NCI-H2196 treated with DMSO at 0.1 percent for 48 hours (cell line): ENCODE results near the gene MLEC.

Experiments used
- DNase-seq: peaks from one replicate; lab custom pipeline; 2025; ENCODE audit not compliant: unreplicated experiment; lab: John Stamatoyannopoulos, UW

Gene MLEC

DNA sequence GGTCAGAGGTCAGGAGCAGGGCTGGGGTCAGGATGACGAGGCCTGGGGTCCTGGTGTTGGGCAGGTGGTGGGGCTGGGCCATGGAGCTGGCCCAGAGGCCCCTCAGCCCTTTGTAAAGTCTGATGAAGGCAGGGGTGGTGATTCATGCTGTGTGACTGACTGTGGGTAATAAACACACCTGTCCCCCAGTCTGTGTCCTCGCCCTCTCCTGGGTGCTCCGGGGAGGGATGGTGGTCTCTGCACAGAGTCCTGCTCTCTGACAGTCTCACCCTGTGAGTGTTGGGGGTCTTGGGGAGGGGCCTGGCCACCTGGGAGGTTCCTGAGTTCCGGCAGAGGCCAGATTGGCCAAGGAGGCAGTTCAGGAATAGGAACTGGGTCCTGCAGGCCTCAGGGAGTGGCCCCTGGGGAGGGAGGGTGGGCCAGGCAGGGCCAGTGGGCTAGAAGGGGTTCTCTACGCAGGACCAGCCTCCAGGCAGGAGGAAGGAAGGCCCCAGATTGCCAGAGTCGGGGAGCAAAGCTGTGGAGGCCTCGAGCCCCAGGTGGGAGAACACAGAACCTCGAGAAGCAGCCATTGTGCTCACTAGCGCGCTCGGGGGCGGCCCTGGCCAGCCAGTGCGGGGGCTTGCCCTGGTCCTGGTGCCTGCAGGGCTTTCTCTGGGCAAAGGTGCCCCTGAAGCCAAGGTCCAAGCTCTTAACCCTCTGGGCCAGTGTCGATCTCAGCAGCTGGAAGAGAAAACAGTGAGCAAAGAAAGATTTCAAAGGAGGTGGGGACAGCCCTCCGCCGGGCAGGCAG is 53.1 kb downstream of the MLEC start:
- no peak for DNase-seq

DNA sequence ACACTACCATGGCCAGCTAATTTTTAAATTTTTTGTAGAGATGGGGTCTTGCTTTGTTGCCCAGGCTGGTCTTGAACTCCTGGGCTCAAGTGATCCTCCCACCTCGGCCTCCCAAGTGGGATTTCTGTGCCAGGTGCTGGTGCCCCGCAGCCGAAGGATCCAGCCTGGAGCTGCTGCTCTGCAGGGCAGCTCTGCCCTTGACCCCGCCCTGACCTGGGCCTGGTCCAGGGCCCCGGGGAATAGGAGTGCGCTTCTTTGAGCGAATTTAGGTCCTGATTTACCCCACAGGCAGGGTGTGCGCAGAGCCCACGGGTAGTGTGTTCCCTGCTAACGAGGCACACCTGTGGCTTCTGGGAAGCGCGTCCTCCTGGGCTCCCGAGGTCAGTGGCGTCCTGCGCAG is 53.9 kb downstream of the MLEC start:
- no peak for DNase-seq

DNA sequence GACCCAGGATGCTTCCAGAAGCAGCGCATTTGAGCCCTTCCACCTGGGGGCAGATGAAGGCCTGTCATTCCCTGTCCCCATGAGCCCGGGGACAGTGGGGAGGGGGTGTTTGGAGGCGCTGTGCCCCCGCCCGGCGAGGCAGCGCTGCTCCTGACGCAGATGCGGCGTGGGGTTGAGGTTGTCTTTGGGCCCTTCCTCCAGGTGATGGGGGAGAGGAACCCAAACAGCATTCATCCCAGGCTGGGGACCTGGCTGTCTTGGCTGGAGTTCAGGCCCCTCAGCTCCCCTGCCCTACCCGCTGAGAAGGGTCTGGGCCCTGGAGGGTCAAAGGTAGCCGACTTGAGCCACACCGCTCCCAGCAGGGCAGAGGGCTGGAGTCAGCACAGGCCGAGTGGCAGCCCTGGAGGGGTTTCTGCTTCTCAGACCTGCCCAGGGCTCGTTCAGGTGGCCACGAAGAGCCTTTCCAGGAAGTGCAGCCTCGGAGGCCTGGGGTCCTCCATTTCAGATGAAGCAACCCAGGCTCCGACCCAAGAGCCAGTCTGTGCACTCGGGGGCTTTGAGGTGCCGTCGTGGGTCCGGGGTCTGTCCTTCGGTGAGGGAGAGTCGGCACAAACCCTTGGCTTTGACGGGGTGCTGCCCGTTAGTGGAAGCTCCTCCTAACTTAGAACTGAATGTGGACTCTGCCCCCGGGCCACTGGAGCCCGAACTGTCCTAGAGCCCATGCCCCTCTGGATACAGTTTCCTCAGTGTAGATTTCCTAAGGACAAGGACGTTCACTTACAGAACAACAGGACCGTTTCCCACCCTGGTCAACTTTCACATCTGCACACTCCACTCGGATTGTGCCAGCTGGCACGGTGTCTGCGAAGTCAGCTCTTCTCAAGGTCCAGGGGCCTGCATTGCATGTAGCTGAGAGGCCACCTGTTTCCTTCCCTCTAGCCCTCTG is 54.8 kb downstream of the MLEC start:
- DNase-seq: no peak

DNA sequence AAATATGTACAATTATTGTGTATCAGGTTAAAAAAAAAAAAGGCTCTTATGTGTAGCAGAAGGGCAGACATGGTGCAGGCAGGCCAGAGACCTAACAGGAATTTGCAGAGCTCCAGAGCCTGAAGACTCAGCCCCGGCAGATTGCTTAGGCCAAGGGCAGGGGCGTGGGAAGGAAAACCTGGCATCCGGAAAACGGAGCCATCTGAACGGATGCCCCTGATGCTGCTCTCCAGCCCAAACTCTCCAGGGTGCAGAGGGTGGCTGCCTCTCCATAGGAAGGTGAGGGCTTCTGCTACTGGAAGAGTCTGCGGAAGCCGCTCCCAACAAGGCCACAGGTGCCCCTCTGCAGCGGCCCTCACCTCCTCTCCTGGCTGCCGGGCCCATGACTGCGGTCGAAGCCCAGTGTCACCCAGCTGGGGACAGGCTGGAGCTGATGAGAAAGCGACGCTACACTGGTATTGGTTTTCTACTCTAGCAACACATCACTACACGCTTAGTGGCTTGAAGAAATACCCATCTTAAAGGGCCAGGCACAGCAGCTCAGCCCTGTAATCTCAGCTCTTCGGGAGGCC is 58.1 kb downstream of the MLEC start:
- no peak for DNase-seq

DNA sequence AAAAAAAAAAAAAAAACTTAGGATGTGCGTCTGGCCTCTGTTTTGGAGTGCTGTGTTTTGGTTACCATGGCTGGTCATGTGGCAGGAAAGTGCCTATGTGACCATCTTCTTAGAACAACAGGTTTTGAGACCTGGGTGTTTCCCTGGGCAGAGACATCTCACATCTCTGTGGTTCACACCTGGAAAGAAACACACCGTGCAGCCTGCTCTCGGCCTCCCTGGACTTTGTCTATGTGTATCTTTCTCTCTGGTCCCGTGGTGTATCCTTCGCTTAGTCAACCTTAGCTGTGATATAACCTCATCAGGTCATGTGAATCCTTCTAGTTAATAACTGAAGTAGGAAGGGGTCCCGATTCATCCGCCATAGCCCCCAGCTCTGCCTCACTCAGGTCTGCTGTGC is 61.3 kb downstream of the MLEC start:
- DNase-seq: no peak

DNA sequence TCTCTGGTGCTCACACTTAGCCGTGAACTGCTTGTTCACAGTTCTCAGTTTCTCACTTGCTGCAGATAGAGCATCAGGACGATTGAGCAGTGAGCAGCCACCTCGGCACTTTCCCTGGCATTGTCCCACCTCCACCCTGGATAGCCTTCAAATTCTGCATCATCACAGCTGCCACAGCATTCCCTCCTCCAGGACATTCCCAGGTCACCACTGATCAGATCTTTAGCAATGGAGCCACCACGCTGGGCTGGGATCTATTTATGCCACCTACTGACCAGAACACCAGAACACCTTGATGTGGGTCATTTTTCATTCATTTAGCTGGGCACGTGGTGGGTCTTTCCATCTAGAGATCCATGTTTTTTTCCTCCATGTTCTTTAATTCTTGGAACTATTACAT is 62.3 kb downstream of the MLEC start:
- DNase-seq: no peak

DNA sequence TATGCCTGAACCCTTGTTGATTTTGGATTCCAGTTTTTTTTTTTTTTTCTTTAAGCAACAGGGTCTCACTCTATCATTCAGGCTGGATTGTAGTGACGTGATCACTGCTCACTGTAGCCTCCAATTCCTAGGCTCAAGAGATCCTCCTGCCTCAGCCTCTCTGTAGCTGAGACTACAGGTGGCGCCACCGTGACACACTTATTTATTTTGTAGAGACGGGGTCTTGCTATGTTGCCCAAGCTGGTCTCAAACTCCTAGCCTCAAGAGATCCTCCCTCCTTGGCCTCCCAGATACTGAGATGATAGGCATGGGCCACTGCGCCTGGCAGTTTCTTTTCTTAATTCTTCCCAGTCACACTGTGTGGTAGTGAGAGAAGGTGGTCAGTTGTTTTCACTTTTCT is 63.9 kb downstream of the MLEC start:
- no peak for DNase-seq

DNA sequence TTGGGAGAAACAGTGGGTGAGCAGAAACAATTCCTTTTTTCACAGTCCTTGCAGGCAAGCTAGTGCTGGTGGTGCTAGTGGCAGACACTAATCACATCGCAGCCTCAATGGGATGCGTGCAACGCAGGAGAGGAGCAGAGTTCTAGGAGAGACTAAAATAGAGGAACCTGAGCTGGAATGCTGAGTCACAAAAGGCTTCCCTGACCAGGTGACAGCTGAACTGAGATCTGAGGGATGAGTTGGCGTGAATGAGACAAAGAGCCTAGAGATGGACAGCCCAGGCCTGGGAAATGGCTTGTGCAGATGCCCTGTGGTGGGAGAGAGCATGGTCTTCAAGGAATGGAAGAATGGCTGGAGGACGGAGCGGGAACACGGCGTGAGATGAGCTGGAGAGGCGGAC is 64.4 kb downstream of the MLEC start:
- no peak for DNase-seq
